ENCODE data around the gene PUS10.
"Not testable (repeated sequence)": the region's sequence is repeated elsewhere in the genome, so short reads cannot be mapped to it uniquely, and the experiment has no call there.

Gene PUS10, protein sequence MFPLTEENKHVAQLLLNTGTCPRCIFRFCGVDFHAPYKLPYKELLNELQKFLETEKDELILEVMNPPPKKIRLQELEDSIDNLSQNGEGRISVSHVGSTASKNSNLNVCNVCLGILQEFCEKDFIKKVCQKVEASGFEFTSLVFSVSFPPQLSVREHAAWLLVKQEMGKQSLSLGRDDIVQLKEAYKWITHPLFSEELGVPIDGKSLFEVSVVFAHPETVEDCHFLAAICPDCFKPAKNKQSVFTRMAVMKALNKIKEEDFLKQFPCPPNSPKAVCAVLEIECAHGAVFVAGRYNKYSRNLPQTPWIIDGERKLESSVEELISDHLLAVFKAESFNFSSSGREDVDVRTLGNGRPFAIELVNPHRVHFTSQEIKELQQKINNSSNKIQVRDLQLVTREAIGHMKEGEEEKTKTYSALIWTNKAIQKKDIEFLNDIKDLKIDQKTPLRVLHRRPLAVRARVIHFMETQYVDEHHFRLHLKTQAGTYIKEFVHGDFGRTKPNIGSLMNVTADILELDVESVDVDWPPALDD

DNA sequence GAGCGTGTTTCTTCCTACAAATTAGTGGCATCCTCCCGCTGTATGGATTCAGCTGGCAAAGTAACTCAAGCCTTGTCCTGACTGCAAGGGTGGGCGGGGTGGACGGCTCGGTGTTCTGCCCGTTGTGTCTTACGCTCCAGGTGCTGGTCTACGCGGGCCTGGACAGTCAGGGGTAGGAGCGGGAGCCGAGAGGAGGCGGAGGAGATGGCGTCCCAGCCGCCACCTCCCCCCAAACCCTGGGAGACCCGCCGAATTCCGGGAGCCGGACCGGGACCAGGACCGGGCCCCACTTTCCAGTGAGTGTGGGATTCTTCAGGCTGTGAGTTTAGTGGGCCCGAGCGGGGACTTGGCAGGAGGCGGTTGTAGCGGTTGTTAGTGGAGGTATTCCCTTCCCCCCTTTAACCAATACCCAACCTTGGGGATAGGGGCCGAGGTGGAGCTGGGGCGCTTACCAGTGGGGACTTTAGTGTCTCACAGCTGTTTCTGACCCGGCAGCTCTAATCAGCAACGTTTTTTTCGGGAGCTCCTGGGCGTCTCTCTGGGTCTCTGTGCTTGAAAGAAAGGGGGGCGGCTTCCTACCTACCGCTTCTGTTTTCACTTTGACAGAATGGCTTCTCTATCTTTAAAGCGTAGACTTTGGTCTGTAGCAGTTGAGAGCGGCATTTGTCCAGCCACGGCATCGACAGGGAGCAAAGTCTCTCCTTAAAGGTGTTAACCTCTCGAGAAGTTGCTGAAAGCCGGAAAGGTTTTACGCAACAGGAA is at the start of gene PUS10, which contains the start of gene PEX13:
PUS10 (minus strand) TSS at position 700 of the 762 bp plus-strand sequence. CDS start 6,365 bp downstream, outside the sequence.
PEX13 (plus strand) TSS at position 165 of the 762 bp plus-strand sequence; CDS start at position 205, 40 bp downstream.
- DNase-seq (ENCODE audit: low spot score), result peak; percentile 76

DNA sequence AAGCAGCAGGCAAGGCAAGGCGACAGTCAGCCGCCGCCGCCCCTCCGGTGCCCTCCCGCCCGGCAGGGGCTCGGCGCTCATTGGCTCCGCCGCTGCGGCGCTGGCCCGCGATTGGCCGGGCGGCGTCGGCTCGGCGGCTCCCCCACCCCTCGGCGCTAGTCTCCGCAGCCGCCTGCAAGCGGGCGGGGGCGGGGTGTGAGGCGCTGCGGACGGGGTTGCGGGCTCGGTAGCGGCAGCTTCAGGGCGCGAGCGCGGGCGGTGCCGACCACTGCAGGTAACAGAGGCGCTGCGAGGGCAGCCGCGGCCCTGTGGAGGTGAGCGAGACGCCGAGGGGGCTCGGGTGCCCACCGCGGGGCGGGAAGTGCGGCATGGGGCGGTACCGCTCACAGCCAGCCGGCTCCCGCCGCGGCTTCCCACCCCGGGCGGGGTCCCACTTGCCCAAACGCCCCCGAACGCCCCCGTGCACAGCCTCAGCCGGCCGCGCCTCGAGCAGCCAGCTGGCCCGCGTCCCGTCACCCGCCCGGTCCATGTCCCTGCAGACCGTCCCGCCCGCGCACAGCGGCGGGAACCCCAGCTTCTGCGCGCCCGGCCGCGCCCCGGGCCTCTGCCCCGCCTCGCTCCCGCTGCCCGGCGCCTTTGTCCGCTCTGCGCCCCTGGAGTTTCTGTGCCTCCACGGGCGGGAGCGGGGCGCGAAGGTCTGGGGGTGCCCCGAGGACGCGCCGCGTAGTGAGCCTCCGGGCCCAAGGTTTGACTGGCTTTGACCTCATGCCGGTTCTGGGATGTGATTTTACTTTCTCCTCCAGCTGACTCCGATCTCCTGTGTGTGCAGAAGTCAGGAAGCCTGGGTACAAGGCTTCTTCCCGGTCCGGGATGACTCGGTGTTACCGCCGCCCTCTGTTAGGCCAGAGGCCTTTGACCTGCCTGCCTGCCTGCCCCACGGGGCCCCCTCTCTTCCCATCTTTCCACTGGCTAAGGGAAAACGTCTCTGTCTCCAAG is 48.0 kb upstream of the PUS10 start, which contains the start of gene SANBR:
SANBR (plus strand) TSS at position 158 of the 996 bp plus-strand sequence. CDS start 4,480 bp downstream, outside the sequence.
- DNase-seq (ENCODE audit: low spot score), result peak; percentile 88

DNA sequence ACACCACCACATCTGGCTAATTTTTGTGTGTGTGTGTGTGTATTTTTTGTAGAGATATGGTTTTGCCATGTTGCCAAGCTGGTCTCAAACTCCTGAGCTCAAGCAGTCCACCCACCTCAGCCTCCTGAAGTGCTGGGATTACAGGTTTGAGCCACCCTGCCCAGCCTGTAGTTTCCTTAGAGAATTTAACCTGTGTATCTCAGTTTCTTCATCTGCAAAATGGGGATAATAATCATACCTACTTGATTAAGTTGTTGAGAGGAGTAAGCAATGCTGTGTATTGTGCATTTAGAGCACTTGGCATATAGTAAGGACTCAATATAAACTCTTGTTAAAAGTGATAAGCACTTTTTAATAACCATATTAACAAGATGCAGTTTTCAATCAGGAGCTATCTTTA is 41.3 kb upstream of the PUS10 start:
- DNase-seq (ENCODE audit: low spot score), result no peak

DNA sequence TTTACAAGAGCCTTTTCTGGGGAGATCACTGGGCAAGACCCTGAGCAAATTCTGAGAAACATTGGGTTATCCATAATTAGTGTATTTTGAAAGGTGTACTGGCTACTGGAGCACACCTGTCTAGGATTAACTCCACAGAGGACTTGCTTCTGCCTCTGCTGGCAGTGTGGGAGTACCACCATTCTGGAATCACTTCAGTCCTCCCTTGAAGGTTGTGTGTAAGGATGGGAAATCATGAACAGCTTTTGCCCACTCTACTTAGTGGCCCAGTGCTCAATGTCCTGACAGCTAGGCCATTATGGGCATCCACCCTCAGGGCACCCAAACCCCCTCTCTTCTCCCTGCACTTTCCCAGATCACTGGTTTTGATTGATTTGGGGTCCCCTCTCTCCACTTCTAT is 39.5 kb upstream of the PUS10 start:
- DNase-seq (ENCODE audit: low spot score), result no peak

DNA sequence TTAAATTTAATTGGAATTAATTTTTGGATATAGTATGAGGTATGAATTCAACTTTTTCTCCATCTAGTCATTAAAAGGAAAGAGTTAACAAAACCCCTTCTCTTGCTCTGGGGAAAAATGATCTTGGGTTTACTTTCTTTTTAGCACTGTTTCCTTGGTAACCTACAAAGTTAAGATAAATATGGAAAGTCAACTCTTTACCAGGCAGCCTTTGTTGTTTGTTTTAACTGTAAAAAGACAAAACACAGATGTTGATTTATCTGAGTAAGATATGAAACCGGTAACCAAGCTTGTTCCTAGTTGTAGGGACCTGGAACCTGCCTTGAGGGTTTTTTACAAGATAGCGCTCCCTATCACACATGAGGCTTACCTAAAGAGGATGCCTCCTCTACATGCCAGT is 37.5 kb upstream of the PUS10 start:
- DNase-seq (ENCODE audit: low spot score), result no peak

DNA sequence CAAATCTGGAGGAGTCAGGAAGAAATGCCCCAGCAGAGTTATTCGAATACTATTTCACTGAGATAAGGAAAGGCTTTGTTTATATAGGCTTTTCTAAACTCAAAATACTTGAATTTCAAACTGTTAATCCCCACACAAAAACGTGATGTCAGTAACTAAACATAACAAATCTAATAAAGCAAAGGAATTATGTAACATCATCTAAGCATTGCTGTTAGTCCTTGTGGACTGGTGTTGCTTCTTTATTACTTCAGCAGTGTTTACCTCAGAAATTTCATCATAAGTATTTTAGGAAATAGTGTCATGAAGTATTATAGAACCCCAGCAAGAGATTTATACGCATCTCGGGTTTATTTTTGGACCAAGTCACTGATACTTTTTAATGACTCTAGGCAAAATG is 27.9 kb upstream of the PUS10 start:
- DNase-seq (ENCODE audit: low spot score), result no peak

DNA sequence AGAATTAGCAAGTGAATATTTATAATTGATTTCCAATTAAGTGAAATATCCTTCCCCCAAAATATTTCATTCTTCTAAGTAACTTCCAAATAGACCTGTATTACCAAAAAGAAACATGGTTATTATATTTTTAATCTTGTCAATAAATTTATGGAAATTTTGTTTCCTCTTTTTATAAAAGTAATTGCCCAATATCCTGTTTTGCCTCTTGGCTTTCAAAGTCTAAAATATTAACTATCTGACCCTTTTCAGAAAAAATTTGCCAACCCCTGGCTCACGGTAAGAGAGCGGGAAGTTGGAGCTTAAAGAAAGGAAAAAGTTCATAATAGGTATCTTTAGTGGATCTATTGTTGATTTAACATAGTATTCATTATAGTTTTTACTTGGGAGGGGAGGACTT is 27.2 kb upstream of the PUS10 start:
- no peak for DNase-seq (ENCODE audit: low spot score)

DNA sequence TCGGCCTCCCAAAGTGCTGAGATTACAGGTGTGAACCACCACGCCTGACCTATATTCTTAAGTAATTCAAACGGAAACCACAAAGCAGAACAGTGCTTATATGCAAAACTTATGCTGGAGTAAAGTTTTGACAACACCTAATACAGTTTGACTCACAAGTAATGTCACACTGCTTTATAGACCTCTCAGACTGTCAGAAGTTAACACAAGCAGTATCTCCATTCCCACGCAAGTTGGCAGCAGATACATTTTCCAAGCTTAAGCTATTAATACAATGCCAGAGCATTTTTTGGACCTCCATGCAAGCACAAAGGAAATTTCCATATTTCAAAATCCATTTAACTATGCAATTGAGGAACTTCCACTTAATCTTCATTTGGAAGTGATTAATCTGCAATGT is 26.6 kb upstream of the PUS10 start:
- DNase-seq (ENCODE audit: low spot score), result no peak

DNA sequence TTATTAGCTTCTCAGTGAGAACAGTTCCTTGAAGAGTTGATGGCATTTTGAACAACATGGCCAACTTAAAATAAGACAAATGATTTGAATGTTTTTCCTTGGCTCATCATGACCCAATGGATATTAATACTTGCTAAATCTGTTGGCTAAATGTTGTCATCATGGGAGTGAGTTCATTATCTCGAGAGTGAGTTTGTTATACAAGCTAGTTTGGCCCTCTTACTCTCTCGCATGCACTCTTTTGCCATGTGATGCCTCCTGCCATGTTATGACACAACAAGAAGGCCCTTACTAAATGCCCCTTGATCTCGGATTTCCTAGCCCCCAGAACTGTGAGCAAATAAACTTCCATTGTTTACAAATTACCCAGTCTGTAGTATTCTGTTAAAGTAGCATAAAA is 24.8 kb upstream of the PUS10 start:
- no peak for DNase-seq (ENCODE audit: low spot score)

DNA sequence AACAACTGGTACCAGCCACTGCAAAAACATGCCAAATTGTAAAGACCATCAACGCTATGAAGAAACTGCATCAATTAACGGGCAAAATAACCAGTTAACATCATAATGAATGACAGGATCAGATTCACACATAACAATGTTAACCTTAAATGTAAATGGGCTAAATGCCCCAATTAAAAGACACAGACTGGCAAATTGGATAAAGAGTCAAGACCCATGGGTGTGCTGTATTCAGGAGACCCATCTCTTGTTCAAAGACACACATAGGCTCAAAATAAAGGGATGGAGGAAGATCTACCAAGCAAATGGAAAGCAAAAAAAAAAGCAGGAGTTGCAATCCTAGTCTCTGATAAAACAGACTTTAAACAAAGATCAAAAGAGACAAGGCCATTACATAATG is 18.6 kb upstream of the PUS10 start:
- not testable (repeated sequence) for DNase-seq (ENCODE audit: low spot score)

DNA sequence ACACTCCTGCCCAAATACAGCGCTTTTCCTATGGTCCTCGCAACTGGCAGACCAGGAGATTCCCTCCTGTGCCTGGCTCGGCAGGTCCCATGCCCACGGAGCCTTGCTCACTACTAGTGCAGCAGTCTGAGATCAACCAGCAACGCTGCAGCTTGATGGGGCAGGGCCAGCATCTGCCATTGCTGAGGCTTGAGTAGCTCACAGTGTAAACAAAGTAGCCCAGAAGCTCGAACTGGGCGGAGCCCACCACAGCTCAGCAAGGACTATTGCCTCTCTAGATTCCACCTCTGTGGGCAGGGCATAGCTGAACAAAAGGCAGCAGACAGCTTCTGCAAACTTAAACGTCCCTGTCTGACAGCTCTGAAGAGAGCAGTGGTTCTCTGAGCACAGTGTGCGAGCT is 16.5 kb upstream of the PUS10 start:
- not testable (repeated sequence) for DNase-seq (ENCODE audit: low spot score)

DNA sequence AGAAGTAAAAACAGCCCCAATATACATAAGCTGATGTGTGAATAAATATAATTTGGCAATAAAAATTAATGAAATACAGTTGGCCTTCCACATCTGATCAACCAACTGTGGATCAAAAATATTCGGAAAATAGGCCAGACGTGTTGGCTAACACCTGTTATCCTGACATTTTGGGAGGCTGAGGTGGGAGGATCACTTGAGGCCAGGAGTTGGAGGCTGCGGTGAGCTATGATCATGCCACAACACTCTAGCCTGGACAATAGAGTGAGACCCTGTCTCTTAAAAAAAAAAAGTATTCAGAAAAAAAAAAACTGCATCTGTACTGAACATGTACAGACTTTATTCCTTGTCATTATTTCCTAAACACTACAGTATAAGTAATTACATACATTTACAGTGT is 11.5 kb upstream of the PUS10 start:
- DNase-seq (ENCODE audit: low spot score), result no peak

DNA sequence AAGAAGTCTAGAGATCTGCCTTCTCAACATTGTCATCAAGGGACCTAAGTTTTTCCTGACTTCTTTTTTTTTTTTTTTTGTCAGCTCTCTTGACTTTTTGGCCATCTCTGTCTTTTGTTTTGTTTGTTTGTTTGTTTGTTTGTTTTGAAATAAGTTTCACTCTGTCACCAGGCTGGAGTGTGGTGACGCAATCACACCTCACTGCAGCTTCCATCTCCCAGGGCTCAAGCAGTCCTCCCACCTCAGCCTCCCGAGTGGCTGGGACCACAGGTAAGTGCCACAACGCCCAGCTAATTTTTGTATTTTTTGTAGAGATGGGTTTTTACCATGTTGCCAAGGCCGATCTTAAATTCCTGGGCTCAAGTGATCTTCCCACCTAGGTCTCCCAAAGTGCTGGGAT is 5.6 kb upstream of the PUS10 start:
- DNase-seq (ENCODE audit: low spot score), result no peak

DNA sequence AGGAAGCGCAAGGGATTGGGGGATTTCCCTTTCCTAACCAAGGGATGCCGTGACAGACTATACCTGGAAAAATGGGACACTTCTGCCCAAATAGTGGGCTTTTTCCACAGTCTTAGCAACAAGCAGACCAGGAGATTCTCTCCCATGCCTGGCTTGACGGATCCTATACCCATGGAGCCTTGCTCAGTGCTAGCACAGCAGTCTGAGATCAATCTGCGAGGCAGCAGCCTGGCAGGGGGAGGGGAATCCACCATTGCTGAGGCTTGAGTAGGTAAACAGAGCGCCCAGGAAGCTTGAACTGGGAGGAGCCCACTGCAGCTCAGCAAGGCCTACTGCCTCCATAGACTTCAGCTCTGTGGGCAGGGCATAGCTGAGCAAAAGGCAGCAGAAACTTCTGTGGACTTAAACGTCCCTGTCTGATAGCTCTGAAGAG is 3.2 kb upstream of the PUS10 start:
- DNase-seq (ENCODE audit: low spot score), result no peak

DNA sequence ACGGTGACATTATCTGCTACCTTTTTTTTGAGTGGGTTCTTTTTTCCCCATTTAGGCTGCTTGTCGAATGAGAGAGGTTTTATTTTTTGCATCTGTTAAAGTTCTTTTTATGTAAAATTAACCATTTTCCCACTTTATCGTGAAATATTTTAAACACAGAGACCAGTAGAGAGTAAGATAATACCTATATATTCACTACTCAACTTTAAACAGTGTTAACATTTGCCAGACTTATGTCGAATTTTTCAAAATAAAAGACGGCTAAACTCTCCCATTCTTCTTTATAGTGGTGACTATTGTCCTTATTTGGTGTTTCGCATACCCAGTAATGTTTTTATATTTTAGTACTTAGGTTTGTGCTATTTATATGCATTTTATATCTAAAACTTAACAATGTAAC is 743 bp upstream of the PUS10 start:
- DNase-seq (ENCODE audit: low spot score), result no peak

DNA sequence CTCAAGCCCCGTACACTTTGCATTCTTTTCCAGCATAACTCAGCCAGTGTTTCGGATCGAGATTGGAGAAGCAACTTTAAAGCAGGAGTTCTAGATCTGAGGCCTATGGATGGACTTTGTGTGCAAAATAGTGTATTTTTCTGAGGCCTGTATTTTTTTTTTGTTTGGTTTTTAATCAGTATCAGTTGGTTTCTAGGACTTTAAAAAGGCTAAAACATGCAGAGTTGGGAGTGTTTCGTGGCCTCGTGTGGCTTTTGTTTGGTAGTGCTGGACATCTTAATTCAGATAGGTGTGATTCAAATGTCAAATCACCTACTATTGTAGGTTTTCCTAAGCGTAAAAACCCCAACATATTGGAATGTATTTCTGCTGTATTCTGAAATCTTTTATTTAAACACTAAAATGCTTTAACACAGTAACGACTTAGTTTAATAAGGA is 282 bp upstream of the PUS10 start:
- DNase-seq (ENCODE audit: low spot score), result no peak

DNA sequence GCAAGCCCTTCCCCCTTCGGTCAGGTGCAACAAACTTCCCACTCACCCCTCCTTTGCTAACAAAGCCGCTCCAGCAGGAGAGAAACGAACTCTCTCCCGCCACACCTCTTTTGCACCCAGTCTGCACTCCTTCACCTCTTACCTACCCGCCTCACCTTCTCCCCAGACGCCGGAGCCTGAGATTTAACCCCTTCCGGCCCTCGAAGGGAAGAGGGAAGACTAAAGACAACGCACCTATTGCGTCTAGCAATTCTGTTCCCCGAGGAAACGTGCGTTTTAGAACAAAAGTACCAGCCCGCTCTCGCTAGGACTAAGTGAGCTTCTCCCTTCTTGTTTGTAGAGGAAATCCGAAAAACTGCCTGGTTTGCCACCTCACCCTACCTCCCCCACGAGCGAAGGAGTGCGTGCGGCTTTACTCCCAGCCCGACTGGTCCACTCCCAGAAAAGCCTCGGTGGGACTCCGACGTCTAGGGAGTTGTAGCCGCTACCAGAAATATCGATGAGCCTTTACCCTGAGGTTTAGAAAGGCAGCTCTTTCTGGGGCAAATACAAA is 976 bp downstream of the PUS10 start:
- DNase-seq (ENCODE audit: low spot score), result peak; percentile 72

DNA sequence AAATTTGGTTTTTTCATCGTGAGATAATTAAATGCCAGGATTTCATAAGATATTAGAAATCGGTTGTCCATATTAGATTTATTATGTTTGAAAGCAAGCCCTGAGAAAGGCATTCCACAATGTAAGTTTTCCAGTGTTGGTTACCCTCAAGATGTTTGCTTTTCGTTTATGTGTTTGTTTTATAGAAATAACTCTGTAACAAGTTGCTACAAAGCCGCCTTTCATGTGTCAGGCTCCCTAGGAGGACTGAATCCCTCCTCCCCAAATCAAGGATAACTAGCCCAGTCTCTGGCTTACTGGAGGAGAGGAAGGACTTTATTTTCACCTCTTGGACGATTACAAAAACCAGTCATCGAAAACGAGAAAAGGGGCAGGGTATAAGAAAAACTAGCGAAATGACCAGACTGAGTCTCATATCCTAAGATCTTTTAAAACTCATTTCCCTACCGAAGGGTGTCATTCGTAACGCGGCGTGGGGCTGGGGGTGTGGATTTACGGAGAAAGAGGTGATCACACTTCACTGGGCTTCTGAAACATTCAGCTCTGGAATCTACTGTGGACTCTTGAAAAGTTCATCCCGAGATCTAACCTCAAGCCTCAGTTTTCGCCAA is 1.6 kb downstream of the PUS10 start:
- no peak for DNase-seq (ENCODE audit: low spot score)

DNA sequence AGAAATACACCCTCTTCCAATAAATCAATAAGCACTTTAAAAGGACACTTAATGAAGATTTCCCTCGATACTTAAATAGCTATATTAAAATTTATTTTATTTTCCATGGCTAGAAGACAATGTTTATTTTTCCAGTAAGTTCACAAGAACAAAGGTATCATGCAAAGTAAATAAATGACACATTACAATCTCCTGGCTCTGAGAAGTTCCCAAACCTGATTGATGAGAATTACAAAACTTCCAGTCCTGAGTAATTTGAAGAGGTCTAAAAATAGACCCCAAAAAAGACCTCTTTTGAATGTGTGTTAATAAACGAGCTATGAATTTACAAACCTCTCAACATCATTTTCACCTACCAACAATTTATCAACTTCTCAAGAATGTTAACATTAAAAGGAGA is 2.1 kb downstream of the PUS10 start:
- no peak for DNase-seq (ENCODE audit: low spot score)

DNA sequence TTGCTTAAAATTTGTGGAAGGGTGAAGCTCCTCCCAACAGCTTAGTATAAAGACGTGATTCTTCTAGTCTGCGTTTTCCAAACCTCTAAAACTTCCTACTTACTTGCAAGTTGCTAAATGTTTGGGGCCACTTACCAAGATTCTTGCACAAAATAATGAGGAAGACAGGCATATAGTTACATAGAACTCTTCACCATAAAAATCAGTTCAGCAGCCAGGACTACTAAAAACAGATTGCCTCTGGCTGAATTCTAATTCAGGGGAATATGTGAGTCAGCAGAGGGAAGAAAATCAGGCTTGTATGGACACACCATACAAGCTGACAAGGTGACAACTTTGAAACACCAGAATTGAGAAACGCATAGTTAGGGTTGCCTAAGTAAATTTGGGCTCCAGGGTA is 3.3 kb downstream of the PUS10 start:
- DNase-seq (ENCODE audit: low spot score), result no peak

DNA sequence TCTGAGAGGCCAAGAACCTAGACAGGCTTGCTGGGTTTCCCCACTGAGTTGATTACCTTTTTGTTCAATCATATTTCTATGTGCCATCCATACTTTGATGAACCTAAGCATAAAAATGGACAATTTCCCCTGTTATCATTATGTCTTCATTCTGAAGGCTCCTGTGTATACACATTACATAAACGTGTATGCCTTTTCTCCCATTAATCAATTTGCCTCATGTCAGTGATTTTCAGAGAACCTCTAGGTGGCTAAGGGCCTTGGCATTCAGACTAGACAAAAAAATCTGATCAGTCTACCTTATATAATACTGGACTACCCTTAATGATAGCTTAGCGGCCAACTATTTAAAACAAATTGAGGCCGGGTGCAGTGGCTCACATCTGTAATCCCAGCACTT is 4.7 kb downstream of the PUS10 start:
- no peak for DNase-seq (ENCODE audit: low spot score)

Measured in HuH-7 (cell line).